ENCODE results near the gene PTPN21.

GRCh38 chr14:88563845-88564244 is 9.0 kb upstream of the PTPN21 start:
- TF ChIP-seq CTCF (IDR thresholded peaks at IDR 0.05; ENCODE audit: low read depth, low read length): no peak
- TF ChIP-seq MAX (IDR thresholded peaks at IDR 0.05; ENCODE audit: low read depth, low read length): no peak
- TF ChIP-seq POLR2A (IDR thresholded peaks at IDR 0.05; ENCODE audit: extremely low read depth, insufficient read length): no peak
- TF ChIP-seq MYC (IDR thresholded peaks at IDR 0.05; ENCODE audit: low read depth, low read length): no peak
